D721Med (cell line): Measurements from ENCODE around the gene MGAT5B.

ENCODE experiments used
- DNase-seq: peaks from one replicate; pipeline ENCODE4 v3.0.0; 2011; ENCODE audit warnings: low spot score; ENCODE audit not compliant: insufficient read length
- FAIRE-seq: peaks from 2 replicates; lab custom pipeline; 2011; peaks lifted over from hg19 to GRCh38; lab: Jason Lieb, UNC
- TF ChIP-seq, protein P1 (sequence below): IDR thresholded peaks from 2 replicates; pipeline ENCODE4 v1.5.1; 2012; ENCODE audit warnings: mild to moderate bottlenecking, control low read depth; ENCODE audit not compliant: insufficient read depth; ENCODE audit errors: missing control alignments

The MGAT5B gene

DNA sequence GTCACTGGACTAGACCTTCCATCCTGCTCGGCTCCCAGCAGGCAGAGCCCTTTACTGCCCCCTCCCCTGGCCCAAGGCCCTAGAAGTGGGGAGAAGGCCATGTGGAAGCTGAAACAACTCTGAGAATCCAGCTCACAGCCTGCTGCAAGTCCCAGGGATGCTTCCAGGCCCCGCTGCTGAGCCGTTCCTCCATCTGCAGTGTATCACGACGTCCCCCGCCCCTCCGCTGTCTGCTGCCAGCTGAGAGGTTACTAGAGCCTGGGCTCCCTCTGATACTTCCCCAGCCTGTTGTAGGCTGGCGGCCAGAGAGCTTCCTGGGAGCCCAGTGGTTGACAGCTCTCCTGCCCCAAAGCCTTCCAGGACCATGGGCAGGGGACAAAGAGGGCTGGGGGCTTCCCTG is 118.2 kb downstream of the MGAT5B start:
- FAIRE-seq (no peak), DNase-seq (peak; percentile 10)
- TF ChIP-seq, protein P1, sequence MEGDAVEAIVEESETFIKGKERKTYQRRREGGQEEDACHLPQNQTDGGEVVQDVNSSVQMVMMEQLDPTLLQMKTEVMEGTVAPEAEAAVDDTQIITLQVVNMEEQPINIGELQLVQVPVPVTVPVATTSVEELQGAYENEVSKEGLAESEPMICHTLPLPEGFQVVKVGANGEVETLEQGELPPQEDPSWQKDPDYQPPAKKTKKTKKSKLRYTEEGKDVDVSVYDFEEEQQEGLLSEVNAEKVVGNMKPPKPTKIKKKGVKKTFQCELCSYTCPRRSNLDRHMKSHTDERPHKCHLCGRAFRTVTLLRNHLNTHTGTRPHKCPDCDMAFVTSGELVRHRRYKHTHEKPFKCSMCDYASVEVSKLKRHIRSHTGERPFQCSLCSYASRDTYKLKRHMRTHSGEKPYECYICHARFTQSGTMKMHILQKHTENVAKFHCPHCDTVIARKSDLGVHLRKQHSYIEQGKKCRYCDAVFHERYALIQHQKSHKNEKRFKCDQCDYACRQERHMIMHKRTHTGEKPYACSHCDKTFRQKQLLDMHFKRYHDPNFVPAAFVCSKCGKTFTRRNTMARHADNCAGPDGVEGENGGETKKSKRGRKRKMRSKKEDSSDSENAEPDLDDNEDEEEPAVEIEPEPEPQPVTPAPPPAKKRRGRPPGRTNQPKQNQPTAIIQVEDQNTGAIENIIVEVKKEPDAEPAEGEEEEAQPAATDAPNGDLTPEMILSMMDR = no peak

DNA sequence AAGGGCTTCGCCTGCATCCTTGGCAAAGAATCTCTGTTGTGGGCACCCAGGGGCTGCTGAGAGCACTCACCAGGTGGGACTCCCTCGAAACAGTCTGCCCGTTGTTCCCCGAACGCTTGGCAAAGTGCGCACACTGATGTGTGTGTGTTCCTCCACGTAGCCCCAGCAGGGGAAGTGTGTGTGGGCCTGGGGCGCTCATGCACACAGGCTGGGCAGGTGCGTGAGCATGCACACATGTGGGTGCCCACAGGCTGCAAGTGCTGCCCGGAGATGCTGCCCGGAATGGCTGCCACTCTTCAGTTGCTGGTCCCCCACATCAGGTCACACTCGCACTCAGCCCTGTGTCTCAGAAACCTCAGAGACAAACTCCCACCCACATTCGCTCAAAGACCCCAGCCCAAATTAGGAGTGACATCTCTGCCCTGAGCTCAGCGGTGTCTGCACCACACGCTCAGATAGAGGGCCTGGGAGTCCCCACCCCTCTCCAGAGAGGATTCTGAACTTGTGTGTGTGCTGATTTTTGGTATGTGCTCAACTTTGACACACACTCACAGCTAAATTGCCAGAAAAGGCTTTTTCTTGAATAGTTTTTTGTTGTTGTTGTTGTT is 119.4 kb downstream of the MGAT5B start:
- no peak for FAIRE-seq
- TF ChIP-seq, protein P1 = no peak

DNA sequence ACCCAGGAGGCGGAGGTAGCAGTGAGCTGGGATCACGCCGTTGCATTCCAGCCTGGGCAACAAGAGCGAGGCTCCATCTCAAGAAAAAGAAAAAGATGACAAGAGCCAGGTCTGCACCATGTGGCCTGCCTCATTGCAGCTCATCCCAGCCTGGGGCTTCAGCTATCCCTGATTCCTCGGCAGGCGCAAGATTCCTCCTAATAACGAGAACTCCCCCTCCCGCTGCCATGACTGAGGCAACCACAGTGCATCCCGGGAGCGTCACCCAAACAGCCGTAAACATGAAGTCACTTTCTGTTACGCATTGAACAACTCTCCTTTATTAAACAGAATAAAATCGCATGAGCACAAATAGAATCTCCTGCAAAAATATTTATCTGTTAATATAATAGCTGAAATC is 120.6 kb downstream of the MGAT5B start:
- DNase-seq (peak; percentile 4), FAIRE-seq (no peak)
- TF ChIP-seq, protein P1 = no peak

More for the DNA sequence above, 119.4 kb downstream of the MGAT5B start:
- no peak for DNase-seq

DNA sequence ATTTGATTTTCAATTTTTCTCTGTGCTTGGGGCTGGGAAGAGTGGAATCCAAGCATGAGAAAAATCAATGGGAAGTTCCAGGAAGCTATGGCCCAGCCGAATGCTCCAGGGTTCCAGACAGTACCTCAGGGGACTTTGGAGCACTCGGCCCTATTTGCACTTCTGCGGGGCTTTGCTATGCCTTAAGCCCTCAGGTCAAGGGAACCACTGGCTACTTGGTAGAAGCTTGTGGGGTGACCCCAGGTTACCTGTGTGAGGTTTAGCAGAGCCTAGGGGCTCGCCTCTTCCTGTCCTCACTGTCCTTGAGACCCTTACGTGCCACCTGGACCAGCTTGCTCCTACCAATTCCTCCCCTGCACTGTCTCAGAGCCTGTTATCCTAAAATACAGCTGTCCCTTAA is 121.3 kb downstream of the MGAT5B start:
- FAIRE-seq = no peak
- TF ChIP-seq, protein P1 = no peak
- peak; percentile 14 for DNase-seq

DNA sequence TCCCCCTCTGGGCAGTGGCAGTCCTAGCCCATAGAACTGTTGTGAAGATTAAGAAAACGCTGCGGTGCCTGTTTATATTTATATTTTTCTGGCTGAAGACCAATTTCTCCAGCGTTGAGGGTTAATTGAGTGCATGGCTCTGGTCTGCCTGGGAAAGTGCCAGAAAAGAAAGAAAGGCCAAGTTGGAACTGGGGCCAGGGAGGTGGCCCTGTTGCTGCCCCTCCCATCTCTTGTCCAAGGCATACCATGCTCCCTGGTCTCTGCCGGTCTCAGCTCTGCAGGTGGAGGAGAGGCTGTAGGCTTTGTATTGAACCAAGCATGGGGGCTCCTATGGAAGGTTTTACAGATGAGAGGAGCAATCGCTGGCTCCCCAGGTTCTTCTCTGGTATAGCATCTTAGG is 124.7 kb downstream of the MGAT5B start:
- no peak for FAIRE-seq
- TF ChIP-seq, protein P1 = no peak
- DNase-seq = peak; percentile 6

DNA sequence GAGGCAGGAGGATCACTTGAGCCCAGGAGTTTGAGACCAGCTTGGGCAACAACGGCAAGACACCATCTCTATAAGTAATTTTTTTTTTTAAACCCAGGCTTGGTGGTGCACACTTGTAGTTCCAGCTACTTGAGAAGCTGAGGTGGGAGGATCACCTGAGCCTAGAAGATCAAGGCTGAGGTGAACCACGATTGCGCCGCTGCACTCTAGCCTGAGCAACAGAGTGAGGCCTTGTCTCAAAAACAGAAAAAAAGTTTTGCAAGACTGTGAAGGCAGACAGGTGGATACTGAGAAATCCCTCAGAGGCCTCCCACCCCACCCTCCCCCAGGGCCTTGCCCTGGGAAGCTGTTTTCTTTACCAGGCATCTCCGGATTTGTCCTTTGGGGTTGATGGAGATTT is 125.4 kb downstream of the MGAT5B start:
- no peak for DNase-seq
- TF ChIP-seq, protein P1 = no peak
- FAIRE-seq = no peak

DNA sequence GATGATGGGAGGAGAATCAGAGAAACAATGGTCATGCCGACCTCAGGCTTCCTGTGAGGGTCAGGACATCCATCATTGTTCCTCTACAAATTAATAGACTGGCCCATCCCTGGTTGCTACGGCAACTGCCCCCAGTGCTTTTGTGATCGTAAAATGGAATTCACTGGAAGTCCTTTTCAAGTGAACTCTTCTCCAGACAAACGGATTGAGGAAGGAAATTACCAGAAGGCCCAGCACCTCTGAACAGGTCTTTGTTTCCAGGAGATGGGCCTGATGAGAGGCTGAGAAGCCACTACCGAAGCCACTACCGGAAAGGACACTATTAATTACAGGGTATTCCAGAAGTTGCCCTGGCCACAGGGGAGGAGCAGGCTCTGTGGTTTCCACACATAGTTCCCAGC is 126.0 kb downstream of the MGAT5B start:
- DNase-seq (no peak), FAIRE-seq (no peak)
- TF ChIP-seq, protein P1 = no peak
